Measurements from ENCODE around the gene PDE4B. TPM values are rescaled to one million over a fixed set of nuclear protein-coding genes. Genes with fewer than 3 reads are reported as not detected.

PDE4B gene
- total RNA-seq, 1 experiment from 2014 or later = 3.3 TPM

- CTCF ChIA-PET = interaction anchor here (1.3 kb wide), 1 partner anchor 90 kb away, joined by 5 read pairs; no protein-coding TSS in a partner anchor
- peaks cover 20% of the 10 kb centered on the region for H3K27me3 Mint-ChIP-seq (ENCODE audit: insufficient read depth, unreplicated experiment)
- H3K4me1 Mint-ChIP-seq (ENCODE audit: insufficient read depth, unreplicated experiment) = no peaks in the 10 kb centered on the region
- no peak overlapping the region for H3K4me3 Mint-ChIP-seq (ENCODE audit: unreplicated experiment)
- intact Hi-C loops (cut with micrococcal nuclease) = no loop called here
- no peak for DNase-seq (ENCODE audit: unreplicated experiment)
- POLR2A ChIA-PET = no interaction called here
- H3K9me3 Mint-ChIP-seq (ENCODE audit: unreplicated experiment) = no peaks in the 10 kb centered on the region
- no peak overlapping the region for H3K27ac Mint-ChIP-seq (ENCODE audit: low read depth, unreplicated experiment)
- BruUV-seq (replicated peaks) = no TSS peak
- no peaks in the 10 kb centered on the region for H3K36me3 Mint-ChIP-seq (ENCODE audit: insufficient read depth, unreplicated experiment)
- no peak for TF ChIP-seq CTCF (IDR thresholded peaks at IDR 0.05; ENCODE audit: unreplicated experiment)
These were observed 359.3 kb downstream of the PDE4B start for GRCh38 chr1:66152034-66152433.

GRCh38 chr1:66154394-66154793 is 361.7 kb downstream of the PDE4B start:
- no peak overlapping the region for H3K27ac Mint-ChIP-seq (ENCODE audit: low read depth, unreplicated experiment)
- H3K27me3 Mint-ChIP-seq (ENCODE audit: insufficient read depth, unreplicated experiment) = peaks cover 20% of the 10 kb centered on the region
- H3K36me3 Mint-ChIP-seq (ENCODE audit: insufficient read depth, unreplicated experiment) = no peaks in the 10 kb centered on the region
- CTCF ChIA-PET = interaction anchor here (0.7 to 1.2 kb wide), 5 partner anchors 14 to 494 kb away, joined by 3 to 4 read pairs (median 3); no protein-coding TSS in a partner anchor
- POLR2A ChIA-PET = no interaction called here
- H3K4me3 Mint-ChIP-seq (ENCODE audit: unreplicated experiment) = no peak overlapping the region
- no peaks in the 10 kb centered on the region for H3K9me3 Mint-ChIP-seq (ENCODE audit: unreplicated experiment)
- intact Hi-C loops (cut with micrococcal nuclease) = no loop called here
- no peak for TF ChIP-seq CTCF (IDR thresholded peaks at IDR 0.05; ENCODE audit: unreplicated experiment)
- no peak for DNase-seq (ENCODE audit: unreplicated experiment)
- no TSS peak for BruUV-seq (replicated peaks)
- H3K4me1 Mint-ChIP-seq (ENCODE audit: insufficient read depth, unreplicated experiment) = no peaks in the 10 kb centered on the region

GRCh38 chr1:66156144-66156543 is 363.4 kb downstream of the PDE4B start:
- H3K27me3 Mint-ChIP-seq (ENCODE audit: insufficient read depth, unreplicated experiment) = peaks cover 12% of the 10 kb centered on the region

GRCh38 chr1:66159800-66160199 is 367.1 kb downstream of the PDE4B start:
- Mint-ChIP-seq H3K27me3 (ENCODE audit: insufficient read depth, unreplicated experiment) (peaks cover 21% of the 10 kb centered on the region), H3K27ac (ENCODE audit: low read depth, unreplicated experiment) (no peak overlapping the region), H3K36me3 (ENCODE audit: insufficient read depth, unreplicated experiment) (no peaks in the 10 kb centered on the region), H3K4me1 (ENCODE audit: insufficient read depth, unreplicated experiment) (no peaks in the 10 kb centered on the region), H3K9me3 (ENCODE audit: unreplicated experiment) (no peaks in the 10 kb centered on the region), H3K4me3 (ENCODE audit: unreplicated experiment) (no peak overlapping the region)
- DNase-seq (ENCODE audit: unreplicated experiment) = no peak
- ChIA-PET POLR2A (no interaction called here), CTCF (no interaction called here)
- TF ChIP-seq CTCF (IDR thresholded peaks at IDR 0.05; ENCODE audit: unreplicated experiment) = no peak
- BruUV-seq (replicated peaks) = no TSS peak
- intact Hi-C loops (cut with micrococcal nuclease) = no loop called here

More at GRCh38 chr1:66156144-66156543, 363.4 kb downstream of the PDE4B start:
- Mint-ChIP-seq H3K9me3 (ENCODE audit: unreplicated experiment) (no peaks in the 10 kb centered on the region), H3K27ac (ENCODE audit: low read depth, unreplicated experiment) (no peak overlapping the region), H3K36me3 (ENCODE audit: insufficient read depth, unreplicated experiment) (no peaks in the 10 kb centered on the region), H3K4me1 (ENCODE audit: insufficient read depth, unreplicated experiment) (no peaks in the 10 kb centered on the region), H3K4me3 (ENCODE audit: unreplicated experiment) (no peak overlapping the region)
- DNase-seq (ENCODE audit: unreplicated experiment) = no peak
- ChIA-PET POLR2A (no interaction called here), CTCF (no interaction called here)
- intact Hi-C loops (cut with micrococcal nuclease) = no loop called here
- BruUV-seq (replicated peaks) = no TSS peak
- TF ChIP-seq CTCF (IDR thresholded peaks at IDR 0.05; ENCODE audit: unreplicated experiment) = no peak

All from MCF 10A (cell line).